Cerebellar nuclear complex (tissue), 1 donor: ENCODE measurements around the gene SMIM24.
A peak's percentile ranks its signal among the peaks of the same experiment; 100 is the strongest.
"Not testable (repeated sequence)": the region's sequence is repeated elsewhere in the genome, so short reads cannot be mapped to it uniquely, and the experiment has no call there.

Source experiments
- DNase-seq, 2 experiments: peaks; one replicate each; lab custom pipeline; 2025; lab: John Stamatoyannopoulos, UW

SMIM24 gene

DNA sequence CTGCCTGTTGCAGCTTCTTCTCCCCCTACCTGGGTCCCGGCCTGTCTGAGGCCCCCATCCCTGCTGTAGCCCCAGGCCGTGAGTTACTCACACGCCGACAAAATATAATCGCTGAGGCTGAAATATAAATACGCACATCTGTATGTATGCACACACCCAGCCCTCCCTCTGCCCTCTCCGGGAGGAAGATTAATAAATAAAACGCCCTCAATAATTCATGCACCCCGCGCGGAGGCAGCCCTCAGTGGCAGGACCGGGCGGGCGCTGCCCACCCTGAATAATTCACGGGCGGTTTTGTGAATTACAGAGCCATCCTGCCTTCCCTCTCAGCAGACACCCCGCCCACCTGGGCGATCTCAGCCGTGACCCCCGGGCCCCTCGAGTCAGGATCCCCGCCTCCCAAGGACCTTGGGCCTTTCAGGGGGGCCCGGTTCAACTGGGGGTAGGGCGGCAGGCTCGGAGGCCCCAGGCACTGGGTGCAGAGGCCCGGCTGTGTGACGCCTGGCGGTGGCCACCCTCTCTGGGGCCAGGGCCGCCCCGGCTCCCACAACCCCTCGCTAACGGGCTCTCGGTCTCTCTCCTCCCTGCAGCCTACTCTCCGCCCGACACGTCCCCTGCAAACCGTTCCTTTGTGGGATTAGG, 24.2 kb downstream of the SMIM24 start:
- no peak for DNase-seq

DNA sequence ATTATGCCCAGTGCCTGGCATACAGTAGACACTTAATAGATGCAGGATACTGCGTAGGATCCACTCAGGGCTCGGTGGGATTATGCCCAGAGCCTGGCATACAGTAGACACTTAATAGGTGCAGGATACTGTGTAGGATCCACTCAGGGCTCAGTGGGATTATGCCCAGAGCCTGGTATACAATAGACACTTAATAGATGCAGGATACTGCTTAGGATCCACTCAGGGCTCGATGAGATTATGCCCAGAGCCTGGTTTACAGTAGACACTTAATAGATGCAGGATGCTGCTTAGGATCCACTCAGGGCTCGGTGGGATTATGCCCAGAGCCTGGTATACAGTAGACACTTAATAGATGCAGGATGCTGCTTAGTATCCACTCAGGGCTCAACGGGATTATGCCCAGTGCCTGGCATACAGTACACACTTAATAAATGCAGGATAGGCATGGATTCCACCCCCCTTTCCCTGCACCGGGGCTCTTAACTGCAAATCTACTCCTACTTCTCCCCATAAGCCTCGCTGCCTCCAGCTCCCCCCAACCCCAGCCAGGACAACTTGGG, 24.9 kb downstream of the SMIM24 start:
- no peak for DNase-seq

DNA sequence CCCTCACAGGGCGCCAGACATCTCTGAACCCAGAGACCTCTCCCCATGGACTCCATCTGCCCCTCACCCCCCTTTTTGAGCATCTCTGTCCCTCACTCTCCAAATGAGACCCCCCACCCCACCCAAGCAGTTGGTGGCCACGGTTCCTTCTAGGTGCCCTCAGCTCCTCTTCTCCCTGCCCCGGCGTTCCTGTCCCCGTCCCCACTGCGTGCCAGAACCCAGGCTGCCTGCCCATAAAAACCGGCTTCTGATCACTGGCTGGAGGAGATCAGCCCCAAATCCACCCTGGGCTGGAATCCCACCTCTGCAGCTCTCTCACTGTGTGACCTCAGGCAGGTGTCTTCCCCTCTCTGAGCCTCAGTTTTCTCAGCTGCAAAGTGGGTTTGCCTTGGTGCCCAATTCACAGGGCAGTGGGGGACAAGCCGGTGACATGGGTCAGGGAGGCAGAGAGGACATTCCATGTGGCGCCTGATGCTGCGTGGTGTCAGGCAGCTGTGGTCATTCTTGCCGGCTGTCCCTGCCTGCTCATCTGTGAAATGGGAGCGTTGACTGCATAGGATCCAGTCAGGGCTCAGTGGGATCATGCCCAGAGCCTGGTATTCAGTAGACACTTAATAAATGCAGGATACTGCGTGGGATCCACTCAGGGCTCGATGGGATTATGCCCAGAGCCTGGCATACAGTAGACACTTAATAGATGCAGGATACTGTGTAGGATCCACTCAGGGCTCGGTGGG, 25.5 kb downstream of the SMIM24 start:
- no peak for DNase-seq

DNA sequence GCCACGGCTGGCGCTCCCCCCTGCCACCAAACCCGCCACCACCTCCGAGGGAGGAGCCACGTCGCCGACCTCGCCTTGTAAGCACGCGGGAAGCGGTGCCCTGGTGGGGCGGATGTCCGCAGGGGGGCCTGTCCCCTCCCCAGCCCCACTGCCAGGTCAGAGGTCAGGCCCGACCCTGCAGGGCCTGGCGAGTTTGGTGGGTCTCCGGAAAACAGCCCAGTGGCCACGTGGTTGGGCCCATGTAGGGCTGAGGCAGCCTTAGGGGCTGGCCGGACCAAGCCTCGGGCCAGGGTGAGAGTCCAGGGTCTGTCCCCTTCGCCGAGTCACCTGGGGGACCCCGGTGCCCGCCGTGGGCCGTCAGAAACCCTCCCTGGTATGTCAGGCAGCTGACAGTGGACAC, 26.5 kb downstream of the SMIM24 start:
- no peak for DNase-seq

DNA sequence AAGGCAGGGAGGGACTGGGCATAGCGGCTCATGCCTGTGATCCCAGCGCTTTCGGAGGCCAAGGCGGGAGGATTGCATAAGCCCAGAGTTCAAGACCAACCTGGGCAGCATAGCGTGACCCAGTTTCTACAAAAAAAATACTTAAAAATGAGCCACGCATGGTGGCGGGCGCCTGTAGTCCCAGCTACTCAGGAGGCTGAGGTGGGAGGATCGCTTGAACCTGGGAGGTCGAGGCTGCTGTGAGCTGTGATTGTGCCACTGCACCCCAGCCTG, 27.4 kb downstream of the SMIM24 start:
- DNase-seq = not testable (repeated sequence)

DNA sequence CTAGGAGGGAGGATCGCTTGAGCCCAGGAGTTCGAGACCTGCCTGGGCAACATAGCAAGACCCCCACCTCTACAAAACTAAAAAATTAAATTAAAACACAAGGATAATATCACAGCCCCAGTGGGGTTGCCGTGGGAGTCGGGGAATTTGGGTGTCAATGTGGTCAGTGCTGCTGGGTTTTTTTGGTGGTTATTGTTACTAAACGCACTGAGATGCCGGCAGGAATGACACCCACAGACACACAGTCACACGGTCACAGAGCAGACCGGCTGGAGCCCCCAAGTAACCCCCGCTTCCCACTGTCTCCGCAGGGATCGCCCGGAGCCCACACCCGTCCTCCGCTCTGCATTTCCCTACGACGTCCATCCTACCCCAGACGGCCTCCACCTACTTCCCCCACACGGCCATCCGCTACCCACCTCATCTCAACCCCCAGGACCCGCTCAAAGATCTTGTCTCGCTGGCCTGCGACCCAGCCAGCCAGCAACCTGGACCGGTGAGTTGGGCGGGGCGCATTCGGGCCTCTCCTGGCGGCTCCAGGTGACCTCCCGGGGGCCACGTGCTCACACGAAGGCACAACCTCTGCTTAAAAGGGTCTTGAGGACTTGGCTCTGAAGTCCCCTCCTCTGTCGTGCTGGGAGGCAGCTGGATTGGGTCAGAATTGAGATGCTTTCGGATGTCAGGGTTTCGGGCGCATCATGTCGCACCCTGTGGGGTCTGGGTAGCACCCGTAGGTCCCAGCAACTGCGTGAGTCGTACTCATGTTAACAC, 28.0 kb downstream of the SMIM24 start:
- no peak for DNase-seq

DNA sequence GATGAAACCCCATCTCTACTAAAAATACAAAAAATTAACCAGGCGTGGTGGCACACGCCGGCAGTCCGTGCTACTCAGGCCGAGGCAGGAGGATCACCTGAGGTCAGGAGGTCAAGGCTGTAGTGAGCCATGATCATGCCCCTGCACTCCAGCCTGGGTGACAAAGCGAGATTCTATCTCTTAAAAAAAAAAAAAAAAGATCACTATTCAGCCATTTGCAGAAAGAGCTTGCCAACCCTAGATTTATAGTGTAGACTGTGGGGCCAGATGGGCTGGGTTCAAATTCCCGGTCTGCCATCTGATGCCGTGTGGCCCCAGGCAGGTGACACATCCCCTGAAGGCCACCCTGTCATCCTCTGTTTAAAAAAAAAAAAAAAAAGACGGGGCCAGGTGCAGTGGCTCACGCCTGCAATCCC, 28.9 kb downstream of the SMIM24 start:
- no peak for DNase-seq

DNA sequence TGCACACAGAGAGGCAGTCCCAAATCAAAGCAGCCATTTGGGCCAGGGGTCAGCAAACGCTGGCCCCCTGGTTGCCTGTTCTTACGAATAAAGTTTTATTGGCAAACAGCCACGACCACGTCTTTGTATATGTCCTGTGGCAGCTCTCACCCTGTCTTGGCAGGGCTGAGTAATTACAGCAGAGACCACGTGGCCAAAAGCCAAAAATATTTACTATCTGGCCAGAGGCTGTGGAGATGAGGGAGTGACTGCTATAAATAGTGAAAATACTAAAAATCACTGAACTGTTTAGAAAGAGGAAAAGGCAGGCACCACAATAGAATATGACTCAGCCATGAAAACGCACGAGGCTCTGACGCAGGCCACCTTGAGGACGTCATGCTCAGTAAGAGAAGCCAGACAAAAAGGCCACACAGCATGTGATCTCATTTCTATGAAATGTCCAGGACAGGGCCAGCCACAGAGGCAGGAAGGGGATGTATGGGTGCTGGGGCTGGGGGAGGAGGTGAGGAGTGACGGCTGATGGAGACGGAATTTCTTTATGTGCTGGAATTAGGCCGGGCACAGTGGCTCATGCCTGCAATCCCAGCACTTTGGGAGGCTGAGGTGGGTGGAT, 29.4 kb downstream of the SMIM24 start:
- no peak for DNase-seq

DNA sequence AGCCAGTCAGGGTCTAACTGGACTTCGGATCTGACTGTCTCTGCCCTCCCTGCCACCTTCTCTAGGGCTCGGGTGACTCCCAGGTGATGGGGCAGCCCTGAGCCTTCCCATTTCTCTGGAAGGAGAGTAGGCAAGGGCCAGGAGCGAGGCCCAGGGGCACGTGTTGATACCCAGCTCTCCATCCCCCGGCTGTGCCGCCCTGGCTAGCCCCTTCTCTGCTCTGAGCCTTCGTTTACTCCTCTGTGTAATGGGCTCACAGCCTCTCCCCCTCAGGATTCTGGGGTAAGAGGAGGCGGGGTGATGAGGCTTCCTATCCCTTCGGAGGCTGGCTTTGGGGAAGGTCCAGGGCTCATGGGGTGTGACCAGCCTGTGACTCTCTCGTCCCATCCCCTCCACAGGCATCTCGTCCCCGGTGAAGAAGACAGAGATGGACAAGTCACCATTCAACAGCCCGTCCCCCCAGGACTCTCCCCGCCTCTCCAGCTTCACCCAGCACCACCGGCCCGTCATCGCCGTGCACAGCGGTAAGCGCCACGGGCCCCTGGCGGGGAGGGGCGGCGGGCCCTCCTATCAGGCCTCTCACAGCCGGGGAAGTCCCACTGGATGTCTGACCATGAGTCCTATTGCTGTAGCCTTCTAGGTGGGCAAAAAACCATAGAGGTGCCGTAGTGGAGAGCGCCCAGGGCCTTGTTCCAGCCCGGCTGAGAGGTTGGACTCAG, 31.6 kb downstream of the SMIM24 start:
- DNase-seq = no peak

DNA sequence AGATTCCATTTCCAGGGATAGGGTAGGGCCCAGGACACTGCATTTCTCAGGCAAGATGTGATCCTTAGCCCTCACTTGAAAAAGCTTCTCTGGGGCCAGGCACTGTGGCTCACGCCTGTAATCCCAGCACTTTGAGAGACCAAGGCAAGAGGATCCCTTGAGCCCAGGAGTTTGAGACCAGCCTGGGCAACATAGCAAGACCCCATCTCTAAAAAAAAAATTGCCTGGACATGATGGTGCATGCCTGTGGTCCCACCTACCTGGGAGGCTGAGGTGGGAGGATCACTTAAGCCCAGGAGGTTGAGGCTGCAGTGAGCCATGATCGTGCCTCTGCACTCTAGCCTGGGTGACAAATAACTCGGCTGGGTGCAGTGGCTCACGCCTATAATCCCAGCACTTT, 33.7 kb downstream of the SMIM24 start:
- not testable (repeated sequence) for DNase-seq

DNA sequence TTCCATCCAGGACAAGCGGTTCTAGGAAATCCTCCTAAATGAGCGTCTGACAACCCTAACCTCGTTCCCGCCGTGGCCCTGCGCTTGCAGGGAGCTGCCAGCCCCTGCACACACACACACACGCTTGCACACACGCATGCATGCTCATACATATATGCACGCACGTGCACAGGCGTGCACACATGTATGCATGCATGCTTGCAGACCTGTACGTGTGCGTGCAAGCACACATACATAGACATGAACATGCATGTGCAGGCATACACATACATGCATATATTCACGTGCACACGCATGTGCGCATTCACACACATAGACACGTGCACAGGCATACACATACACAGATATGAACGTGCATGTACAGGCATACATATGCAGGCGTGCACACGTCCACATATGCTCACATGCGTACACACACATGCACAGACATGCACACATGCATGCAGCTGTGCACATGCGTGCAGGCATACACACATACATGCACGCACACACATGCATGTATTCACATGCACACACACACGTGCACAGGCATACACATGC, 35.6 kb downstream of the SMIM24 start:
- no peak for DNase-seq

DNA sequence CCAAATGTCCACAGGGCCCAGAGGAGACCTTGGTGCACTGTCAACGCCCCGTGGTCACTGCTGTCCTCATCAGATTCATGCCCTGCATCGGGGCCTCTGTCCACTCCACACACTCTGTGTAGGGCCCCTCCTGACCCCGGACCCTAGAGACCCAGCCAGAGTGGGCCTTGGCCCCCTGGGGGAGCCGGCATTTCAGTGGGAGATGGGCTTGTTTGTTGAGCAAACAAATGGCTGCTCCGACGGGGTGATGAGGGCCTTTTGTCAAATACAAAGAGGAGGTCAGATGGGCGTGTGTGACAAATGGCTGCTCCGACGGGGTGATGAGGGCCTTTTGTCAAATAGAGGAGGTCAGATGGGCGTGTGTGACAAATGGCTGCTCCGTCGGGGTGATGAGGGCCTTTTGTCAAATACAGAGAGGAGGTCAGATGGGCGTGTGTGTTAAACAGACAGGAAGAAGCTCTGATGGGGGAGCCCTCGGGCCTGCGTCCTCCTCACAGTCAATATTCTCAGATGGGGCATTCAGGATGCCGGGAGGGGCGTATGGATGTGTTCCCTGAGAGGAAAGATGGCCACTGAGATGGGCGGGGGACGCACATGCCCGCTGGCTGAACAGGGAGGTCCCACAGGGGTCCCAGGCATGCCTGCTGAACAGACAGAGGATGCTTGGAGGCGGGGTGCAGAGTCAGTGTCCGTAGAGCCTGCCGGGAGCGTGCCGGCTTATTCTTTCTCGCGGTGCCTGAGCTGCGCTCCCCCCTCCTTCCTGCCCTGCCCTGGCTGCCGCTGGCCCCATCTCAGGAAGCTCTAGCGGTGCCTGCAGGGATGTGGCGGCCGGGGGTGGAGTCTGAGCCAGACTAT, 36.3 kb downstream of the SMIM24 start:
- DNase-seq = peak in 1 of 2 experiments; percentile 68

DNA sequence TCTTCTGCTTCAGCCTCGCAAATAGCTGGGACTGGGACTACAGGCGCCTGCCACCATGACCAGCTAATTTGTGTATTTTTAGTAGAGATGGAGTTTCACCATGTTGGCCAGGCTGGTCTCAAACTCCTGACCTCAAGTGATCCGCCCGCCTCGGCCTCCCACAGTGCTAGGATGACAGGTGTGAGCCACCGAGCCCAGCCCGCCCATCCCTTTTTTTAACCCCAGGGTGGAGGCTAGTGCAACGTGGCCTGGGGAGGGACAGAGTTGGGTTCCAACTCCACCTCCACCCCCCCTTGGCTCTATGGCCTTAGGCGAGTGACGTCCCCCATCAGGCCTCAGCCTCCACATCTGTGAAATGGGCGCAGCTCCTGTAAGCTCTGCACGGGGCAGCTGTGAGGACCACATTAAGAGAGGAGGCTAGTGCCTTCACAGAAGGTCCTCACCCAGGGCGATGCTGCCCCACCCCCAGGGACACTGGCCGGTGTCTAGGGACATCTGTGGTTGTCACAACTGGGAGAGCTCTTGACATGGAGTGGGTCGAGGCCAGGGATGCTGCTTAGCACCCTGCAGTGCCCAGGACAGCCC, 37.7 kb downstream of the SMIM24 start:
- no peak for DNase-seq

DNA sequence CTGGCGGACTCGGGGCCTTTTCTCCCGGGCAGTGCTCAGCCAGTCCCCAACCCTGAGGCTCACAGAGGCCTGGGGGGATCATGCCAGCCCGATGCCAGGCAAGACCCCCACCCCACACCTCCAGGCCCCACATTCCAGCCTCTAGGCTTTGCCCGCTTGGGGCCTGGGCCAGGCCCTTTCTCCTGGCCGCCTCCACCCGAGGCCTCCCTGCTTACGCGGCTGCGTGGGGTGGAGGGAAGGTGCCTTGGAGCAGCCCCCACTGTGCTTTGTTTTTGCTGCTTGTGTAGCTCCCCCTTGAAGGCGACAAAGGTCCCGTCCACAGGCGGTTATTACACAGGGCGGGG, 38.4 kb downstream of the SMIM24 start:
- no peak for DNase-seq

DNA sequence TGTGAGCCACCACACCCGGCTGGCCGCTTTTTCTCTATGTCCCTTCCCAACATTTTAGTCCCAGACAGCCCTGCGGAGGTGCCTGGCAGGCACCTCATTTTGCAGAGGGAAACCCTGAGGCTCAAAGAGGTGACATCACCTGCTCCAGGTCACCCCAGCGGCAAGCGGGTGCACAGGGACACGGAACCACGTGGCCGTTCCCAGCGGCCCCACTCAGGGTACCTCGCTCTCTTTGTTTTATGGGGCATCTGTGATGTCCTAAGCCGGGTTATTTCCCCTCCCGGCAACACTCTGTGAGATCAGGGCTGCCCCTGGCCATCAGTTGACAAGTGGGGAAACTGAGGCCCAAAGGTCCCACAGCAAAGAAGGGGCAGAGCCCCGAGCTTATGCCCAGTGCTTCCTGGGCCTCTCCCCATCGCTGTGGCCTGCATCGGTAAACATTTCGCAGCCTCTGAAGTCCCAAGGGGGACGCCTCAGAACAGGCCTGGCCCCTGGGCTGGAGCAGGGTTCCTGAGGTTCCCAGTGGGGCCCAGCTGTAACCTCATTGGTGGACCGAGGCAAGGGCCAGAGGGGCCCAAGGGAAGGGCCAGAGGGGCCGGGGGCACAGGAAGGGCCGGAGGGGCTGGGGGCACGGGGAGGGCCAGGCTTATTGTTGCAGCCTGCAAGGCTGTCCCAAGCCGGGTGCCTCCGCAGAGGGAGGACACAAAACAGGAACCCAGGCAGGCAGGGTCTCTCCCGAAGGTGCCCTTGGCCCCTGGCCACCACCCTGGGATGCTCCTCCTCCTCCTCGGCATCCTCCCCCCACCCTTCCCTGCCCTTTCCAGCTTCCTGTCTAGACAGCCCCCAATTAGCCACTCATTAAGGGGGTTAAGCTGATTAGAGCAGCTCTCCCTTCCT, 39.0 kb downstream of the SMIM24 start:
- no peak for DNase-seq

DNA sequence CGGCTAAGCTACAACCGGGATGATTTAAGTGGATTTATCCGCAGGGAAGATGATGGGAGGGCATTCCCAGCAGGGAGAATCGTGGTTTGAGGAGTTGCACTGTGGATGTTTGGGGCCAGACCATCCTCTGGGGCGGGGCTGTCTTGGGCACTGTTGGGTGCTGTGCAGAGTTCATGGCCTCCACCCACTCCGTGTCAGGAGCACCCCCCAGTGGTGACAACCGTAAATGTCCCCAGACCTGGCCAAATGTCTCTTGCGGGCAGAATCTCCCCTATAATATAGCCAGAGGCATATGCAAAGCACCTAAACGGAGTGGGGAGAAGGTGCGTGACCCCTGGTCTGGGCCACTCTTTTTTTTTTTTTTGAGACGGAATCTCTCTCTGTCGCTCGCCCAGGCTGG, 40.2 kb downstream of the SMIM24 start:
- DNase-seq = no peak

DNA sequence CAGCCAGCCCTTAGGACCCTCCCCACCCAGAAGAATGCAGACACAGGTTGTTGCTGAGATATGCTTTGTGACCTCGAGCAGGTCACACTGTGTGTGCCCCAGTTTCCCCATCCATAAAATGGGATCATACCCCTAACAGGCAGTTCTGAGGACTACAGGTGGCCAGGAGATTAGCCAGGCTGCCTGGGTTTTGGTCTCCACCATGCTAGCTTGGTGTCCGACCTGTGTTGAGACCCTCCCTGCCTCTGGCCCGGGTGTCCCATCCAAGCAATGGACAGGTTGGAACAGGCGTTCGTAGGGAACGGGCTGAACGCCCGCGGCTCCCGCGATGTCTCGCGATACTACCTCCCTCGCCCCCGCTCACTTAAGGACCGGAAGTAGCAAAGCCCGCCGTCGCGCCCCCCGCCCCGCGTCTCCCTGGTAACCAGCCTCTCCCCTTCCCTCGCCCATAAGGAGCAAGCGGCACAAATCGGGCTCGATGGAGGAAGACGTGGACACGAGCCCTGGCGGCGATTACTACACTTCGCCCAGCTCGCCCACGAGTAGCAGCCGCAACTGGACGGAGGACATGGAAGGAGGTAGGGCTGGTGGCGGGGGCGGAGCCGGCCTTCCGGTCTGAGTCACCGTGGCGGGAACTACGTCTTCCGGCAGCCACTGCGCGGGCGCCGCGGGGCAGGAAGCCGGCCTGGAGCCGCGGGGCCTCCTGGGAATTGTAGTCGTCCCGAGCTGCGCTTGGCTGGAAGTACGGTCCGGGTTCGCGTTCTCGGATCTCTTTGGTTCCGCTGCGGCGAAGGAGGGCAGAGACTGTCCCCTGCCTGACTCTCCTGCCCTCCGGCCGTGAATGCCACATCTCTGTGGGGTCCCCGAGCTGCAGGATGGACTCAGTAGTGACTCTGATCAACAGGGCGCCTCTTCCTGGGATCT, 45.4 kb downstream of the SMIM24 start:
- DNase-seq = peak; percentile 43 to 62
